ENCODE data around the gene PRR5.

PRR5 gene

GRCh38 chr22:44723801-44724200 lies 21.8 kb downstream of the PRR5 start:
- peaks cover 63% of the 10 kb centered on the region for H3K36me3 ChIP-seq (ENCODE audit: insufficient read depth, insufficient read length, low read length)
- no peak overlapping the region for H3K9ac ChIP-seq (ENCODE audit: insufficient read length, low read depth)
- TF ChIP-seq YY1 (IDR thresholded peaks at IDR 0.05; ENCODE audit: insufficient read depth, insufficient read length) (no peak), SUZ12 (IDR thresholded peaks at IDR 0.05; ENCODE audit: extremely low read depth, insufficient read depth, insufficient read length) (no peak), ZNF274 (IDR thresholded peaks at IDR 0.05; ENCODE audit: low read depth, low read length) (no peak)
- peaks cover 4% of the 10 kb centered on the region for H3K4me1 ChIP-seq (ENCODE audit: insufficient read depth, insufficient read length)
- H3K27me3 ChIP-seq (ENCODE audit: insufficient read depth, insufficient read length), result no peaks in the 10 kb centered on the region
- no peak overlapping the region for H3K4me3 ChIP-seq (ENCODE audit: insufficient read length, low read depth)
- no peaks in the 10 kb centered on the region for H3K9me3 ChIP-seq (ENCODE audit: insufficient read depth, low read length)
- no peak for DNase-seq (ENCODE audit: low read depth, low spot score)

GRCh38 chr22:44724416-44724815 lies 22.4 kb downstream of the PRR5 start:
- Histone ChIP-seq H3K4me1 (ENCODE audit: insufficient read depth, insufficient read length) (peaks cover 4% of the 10 kb centered on the region), H3K9ac (ENCODE audit: insufficient read length, low read depth) (no peak overlapping the region), H3K27me3 (ENCODE audit: insufficient read depth, insufficient read length) (no peaks in the 10 kb centered on the region), H3K36me3 (ENCODE audit: insufficient read depth, insufficient read length, low read length) (peaks cover 64% of the 10 kb centered on the region), H3K4me3 (ENCODE audit: insufficient read length, low read depth) (no peak overlapping the region), H3K9me3 (ENCODE audit: insufficient read depth, low read length) (no peaks in the 10 kb centered on the region)
- TF ChIP-seq SUZ12 (IDR thresholded peaks at IDR 0.05; ENCODE audit: extremely low read depth, insufficient read depth, insufficient read length) (no peak), YY1 (IDR thresholded peaks at IDR 0.05; ENCODE audit: insufficient read depth, insufficient read length) (no peak), ZNF274 (IDR thresholded peaks at IDR 0.05; ENCODE audit: low read depth, low read length) (no peak)
- no peak for DNase-seq (ENCODE audit: low read depth, low spot score)

GRCh38 chr22:44724859-44725258 lies 22.9 kb downstream of the PRR5 start:
- Histone ChIP-seq H3K9me3 (ENCODE audit: insufficient read depth, low read length) (no peaks in the 10 kb centered on the region), H3K36me3 (ENCODE audit: insufficient read depth, insufficient read length, low read length) (peaks cover 62% of the 10 kb centered on the region), H3K9ac (ENCODE audit: insufficient read length, low read depth) (no peak overlapping the region), H3K4me3 (ENCODE audit: insufficient read length, low read depth) (no peak overlapping the region), H3K4me1 (ENCODE audit: insufficient read depth, insufficient read length) (peaks cover 4% of the 10 kb centered on the region), H3K27me3 (ENCODE audit: insufficient read depth, insufficient read length) (no peaks in the 10 kb centered on the region)
- TF ChIP-seq ZNF274 (IDR thresholded peaks at IDR 0.05; ENCODE audit: low read depth, low read length), result no peak
- no peak for TF ChIP-seq YY1 (IDR thresholded peaks at IDR 0.05; ENCODE audit: insufficient read depth, insufficient read length)
- no peak for TF ChIP-seq SUZ12 (IDR thresholded peaks at IDR 0.05; ENCODE audit: extremely low read depth, insufficient read depth, insufficient read length)
- DNase-seq (ENCODE audit: low read depth, low spot score), result no peak

- H3K4me3 ChIP-seq (ENCODE audit: insufficient read length, low read depth), result no peak overlapping the region
- no peak overlapping the region for H3K9ac ChIP-seq (ENCODE audit: insufficient read length, low read depth)
- DNase-seq (ENCODE audit: low read depth, low spot score), result no peak
- peaks cover 67% of the 10 kb centered on the region for H3K36me3 ChIP-seq (ENCODE audit: insufficient read depth, insufficient read length, low read length)
- H3K27me3 ChIP-seq (ENCODE audit: insufficient read depth, insufficient read length), result no peaks in the 10 kb centered on the region
- no peak for TF ChIP-seq YY1 (IDR thresholded peaks at IDR 0.05; ENCODE audit: insufficient read depth, insufficient read length)
- TF ChIP-seq ZNF274 (IDR thresholded peaks at IDR 0.05; ENCODE audit: low read depth, low read length), result no peak
- TF ChIP-seq SUZ12 (IDR thresholded peaks at IDR 0.05; ENCODE audit: extremely low read depth, insufficient read depth, insufficient read length), result no peak
- H3K9me3 ChIP-seq (ENCODE audit: insufficient read depth, low read length), result no peaks in the 10 kb centered on the region
- no peaks in the 10 kb centered on the region for H3K4me1 ChIP-seq (ENCODE audit: insufficient read depth, insufficient read length)
These were observed 24.4 kb downstream of the PRR5 start for GRCh38 chr22:44726439-44726838.

- no peak overlapping the region for H3K4me3 ChIP-seq (ENCODE audit: insufficient read length, low read depth)
- peaks cover 69% of the 10 kb centered on the region for H3K36me3 ChIP-seq (ENCODE audit: insufficient read depth, insufficient read length, low read length)
- H3K4me1 ChIP-seq (ENCODE audit: insufficient read depth, insufficient read length), result no peaks in the 10 kb centered on the region
- DNase-seq (ENCODE audit: low read depth, low spot score), result no peak
- no peaks in the 10 kb centered on the region for H3K27me3 ChIP-seq (ENCODE audit: insufficient read depth, insufficient read length)
- TF ChIP-seq SUZ12 (IDR thresholded peaks at IDR 0.05; ENCODE audit: extremely low read depth, insufficient read depth, insufficient read length) (no peak), ZNF274 (IDR thresholded peaks at IDR 0.05; ENCODE audit: low read depth, low read length) (no peak), YY1 (IDR thresholded peaks at IDR 0.05; ENCODE audit: insufficient read depth, insufficient read length) (no peak)
- no peaks in the 10 kb centered on the region for H3K9me3 ChIP-seq (ENCODE audit: insufficient read depth, low read length)
- H3K9ac ChIP-seq (ENCODE audit: insufficient read length, low read depth), result no peak overlapping the region
These were observed 25.1 kb downstream of the PRR5 start for GRCh38 chr22:44727148-44727547.

- TF ChIP-seq SUZ12 (IDR thresholded peaks at IDR 0.05; ENCODE audit: extremely low read depth, insufficient read depth, insufficient read length) (no peak), ZNF274 (IDR thresholded peaks at IDR 0.05; ENCODE audit: low read depth, low read length) (no peak), YY1 (IDR thresholded peaks at IDR 0.05; ENCODE audit: insufficient read depth, insufficient read length) (no peak)
- Histone ChIP-seq H3K9ac (ENCODE audit: insufficient read length, low read depth) (no peak overlapping the region), H3K9me3 (ENCODE audit: insufficient read depth, low read length) (no peaks in the 10 kb centered on the region), H3K27me3 (ENCODE audit: insufficient read depth, insufficient read length) (no peaks in the 10 kb centered on the region), H3K36me3 (ENCODE audit: insufficient read depth, insufficient read length, low read length) (peaks cover 69% of the 10 kb centered on the region), H3K4me3 (ENCODE audit: insufficient read length, low read depth) (no peak overlapping the region), H3K4me1 (ENCODE audit: insufficient read depth, insufficient read length) (peaks cover 1% of the 10 kb centered on the region)
- DNase-seq (ENCODE audit: low read depth, low spot score), result no peak
These were observed 25.7 kb downstream of the PRR5 start for GRCh38 chr22:44727709-44728108.

GRCh38 chr22:44728761-44729324 lies 26.8 kb downstream of the PRR5 start:
- TF ChIP-seq ZNF274 (IDR thresholded peaks at IDR 0.05; ENCODE audit: low read depth, low read length) (no peak), YY1 (IDR thresholded peaks at IDR 0.05; ENCODE audit: insufficient read depth, insufficient read length) (no peak), SUZ12 (IDR thresholded peaks at IDR 0.05; ENCODE audit: extremely low read depth, insufficient read depth, insufficient read length) (no peak)
- Histone ChIP-seq H3K9me3 (ENCODE audit: insufficient read depth, low read length) (no peaks in the 10 kb centered on the region), H3K4me3 (ENCODE audit: insufficient read length, low read depth) (no peak overlapping the region), H3K4me1 (ENCODE audit: insufficient read depth, insufficient read length) (peaks cover 7% of the 10 kb centered on the region), H3K9ac (ENCODE audit: insufficient read length, low read depth) (no peak overlapping the region), H3K27me3 (ENCODE audit: insufficient read depth, insufficient read length) (no peaks in the 10 kb centered on the region), H3K36me3 (ENCODE audit: insufficient read depth, insufficient read length, low read length) (peaks cover 70% of the 10 kb centered on the region)
- no peak for DNase-seq (ENCODE audit: low read depth, low spot score)
